Activated CD8-positive, alpha-beta memory T cell treated with anti-CD3 and anti-CD28 coated beads, Interleukin-2, amount 50 U/mL, for 24 hours (primary cell): Measurements from ENCODE around the gene PARP11.

ENCODE experiments used
- DNase-seq: peaks from one replicate; pipeline ENCODE4 v3.0.0-alpha.2; 2020; ENCODE audit errors: extremely low read depth

Gene PARP11, protein sequence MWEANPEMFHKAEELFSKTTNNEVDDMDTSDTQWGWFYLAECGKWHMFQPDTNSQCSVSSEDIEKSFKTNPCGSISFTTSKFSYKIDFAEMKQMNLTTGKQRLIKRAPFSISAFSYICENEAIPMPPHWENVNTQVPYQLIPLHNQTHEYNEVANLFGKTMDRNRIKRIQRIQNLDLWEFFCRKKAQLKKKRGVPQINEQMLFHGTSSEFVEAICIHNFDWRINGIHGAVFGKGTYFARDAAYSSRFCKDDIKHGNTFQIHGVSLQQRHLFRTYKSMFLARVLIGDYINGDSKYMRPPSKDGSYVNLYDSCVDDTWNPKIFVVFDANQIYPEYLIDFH

DNA sequence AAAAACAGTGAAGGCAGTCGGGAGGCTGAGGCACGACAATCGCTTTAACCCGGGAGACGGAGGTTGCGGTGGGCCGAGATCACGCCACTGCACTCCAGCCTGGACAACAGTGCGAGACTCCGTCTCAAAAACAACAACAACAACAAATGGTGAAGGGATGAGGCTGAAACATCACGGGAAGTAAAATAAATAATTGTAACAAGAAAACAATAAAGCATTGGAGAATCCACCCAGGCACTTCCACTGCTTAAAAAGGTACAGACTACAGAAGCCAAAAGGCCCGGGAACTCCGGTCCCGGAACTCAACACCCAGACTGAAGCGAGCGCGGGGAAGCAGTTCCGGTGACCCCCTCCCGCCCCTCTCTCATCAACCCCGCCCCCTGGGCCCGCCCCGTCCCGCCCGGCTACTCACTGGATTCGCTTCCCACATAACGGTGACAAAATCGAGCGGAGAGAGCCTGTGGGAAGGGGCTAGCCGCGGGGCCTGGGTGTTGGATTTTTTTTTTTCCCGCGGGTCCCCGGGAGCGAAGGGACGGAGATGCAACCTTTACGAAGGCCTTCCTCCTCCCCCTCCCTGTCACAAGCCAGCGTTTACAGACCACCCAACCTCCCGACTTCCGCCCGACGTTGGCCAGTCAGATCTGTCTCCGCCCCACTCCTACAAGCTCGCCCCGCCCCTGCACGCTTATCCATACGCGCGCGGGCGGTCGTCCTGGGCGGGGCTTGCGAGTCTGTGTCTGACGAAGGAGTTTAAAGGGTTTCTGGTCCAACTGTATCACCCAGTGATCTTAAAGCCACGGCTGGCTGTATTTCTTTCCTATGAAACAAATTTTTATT lies at the start of gene PARP11:
Gene PARP11, minus strand, starts transcription at position 600 of the 837 bp plus-strand sequence. Its CDS starts 170 bp downstream, at position 430.
- DNase-seq: peak; percentile 93

DNA sequence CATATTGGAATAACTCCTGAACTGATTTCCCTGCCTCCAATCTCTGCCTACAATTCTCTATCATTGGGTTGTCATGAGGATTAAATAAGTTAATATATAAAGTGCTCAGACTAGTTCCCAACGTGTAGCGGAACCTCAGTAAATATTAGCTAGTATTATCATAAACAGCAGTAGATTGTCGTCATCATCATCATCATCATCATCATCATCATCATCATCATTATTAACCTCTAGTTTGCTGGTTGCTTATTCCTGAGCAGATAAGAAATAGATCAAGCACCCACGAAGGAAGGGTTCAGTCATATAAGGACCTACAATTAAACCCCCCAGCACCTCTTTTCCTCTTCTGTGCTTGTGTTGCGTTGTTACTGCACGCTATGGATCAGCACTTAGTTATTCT lies 48.8 kb upstream of the PARP11 start:
- no peak for DNase-seq

DNA sequence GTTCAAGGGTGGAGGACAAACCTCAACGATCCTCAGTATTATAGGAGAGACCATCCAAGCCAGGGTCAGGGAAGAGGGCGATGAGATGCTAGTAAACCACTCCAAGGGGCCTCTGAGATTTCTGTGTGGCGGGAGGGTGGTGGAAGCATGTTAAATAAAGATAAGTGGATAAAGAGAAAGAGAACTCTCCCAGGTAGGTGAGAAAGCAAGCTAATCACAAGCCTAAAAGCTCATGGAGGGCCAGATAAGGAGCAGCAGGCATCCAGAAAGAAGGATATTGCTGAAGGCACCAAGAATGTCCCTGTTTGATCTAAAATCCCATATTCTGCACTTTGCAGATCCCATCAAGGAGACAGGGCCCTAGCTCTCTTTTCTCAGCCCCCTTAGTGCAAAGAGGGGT lies 48.3 kb upstream of the PARP11 start:
- DNase-seq: no peak

DNA sequence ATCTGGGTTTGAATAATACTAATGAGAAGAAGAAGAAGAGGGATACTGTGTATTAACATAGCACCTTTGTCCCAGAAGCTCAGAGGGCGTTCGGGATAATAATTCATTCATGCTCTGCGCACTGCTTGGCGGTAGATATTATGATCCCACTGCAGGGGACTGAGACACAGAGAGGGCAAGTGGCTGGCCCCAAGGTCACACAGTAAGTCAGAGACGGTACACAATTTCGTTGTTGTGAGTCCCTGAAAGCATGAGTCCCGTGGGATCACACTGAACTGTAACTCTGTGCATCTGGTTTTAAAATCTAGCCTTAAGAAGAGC lies 47.9 kb upstream of the PARP11 start:
- DNase-seq: no peak

DNA sequence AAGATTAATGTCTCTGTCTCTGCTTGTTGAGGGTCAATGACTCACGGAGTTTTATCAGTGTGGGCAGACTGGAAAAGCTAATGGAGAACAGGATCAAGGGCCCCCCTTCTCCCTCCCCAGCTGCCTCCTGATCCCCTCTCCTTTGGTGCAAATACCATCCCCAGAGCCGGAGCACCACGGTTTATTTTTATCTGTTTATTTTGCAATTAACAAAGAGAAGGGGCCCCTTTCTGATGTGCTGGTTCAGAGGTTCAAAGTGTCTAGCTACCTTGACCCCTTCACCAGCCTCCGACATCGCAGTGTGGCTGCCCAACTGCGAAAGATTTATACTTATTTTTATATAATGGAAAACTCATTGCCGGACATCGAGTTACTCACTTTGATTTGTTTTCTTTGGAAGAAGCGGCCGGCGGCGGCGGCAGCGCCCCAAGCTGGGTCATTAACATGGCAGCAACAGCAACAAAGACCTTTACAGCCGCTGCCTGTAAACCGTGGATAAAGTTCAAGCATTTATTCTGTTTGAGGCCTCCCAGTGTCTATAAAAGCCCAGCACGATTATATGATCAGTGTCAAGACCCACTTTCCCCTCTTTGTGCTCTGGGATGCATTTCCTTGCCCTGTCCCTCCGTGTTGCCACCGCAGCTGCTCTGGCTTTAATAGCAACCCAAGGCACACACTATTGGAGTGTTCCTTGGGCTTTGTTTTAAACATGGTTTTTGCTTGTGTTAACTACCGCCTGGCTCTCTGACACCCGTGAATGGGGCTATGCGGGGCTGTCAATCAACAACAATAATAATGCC lies 47.4 kb upstream of the PARP11 start:
- no peak for DNase-seq

DNA sequence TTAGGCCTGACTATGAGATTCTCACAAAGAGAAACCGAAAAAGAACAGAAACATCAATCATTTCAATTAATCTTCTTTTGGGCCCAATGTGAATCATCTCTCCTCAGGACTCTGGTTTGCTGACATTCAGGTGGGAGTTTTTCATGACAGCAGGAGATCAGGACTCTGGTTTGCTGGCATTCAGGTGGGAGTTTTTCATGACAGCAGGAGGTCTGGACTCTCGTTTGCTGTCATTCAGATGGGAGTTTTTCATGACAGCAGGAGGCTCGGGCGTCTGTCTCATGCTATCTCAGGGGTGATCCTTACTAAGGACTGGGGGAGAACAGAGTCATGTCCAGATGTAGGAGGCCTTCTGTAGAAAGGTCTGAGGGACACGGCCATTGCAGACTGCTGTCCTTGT lies 40.1 kb upstream of the PARP11 start:
- DNase-seq: no peak

DNA sequence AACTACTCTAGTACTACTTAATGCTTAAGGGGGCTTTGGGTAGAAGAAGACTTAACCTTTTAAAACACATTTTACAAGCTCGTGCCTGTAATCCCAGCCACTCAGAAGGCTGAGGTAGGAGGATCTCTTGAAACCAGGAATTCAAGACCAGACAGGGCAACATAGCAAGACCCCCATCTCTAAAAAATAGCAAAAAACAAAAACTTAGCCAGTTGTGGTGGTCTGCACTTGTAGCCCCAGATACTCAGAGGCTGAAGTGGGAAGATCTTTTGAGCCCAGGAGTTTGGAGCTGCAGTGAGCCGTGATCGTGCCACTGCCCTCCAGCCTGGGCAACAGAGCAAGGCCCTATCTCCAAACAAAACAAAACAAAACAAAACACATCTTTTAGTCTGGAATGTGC lies 39.7 kb upstream of the PARP11 start:
- no peak for DNase-seq

DNA sequence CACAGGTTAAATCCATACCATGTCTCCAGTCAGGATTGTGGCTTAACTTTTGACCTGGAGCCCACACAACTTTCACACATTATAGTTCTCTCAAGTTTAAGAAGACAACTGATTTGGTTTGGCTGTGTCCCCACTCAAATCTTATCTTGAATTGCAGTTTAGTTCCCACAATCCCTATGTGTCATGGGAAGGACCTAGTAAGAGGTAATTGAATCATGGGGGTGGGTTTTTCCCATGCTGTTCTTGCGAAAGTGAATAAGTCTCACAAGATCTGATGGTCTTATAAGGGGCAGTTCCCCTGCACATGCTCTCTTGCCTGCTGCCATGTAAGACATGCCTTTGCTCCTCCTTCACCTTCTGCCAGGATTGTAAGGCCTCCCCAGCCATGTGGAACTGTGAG lies 38.2 kb upstream of the PARP11 start:
- DNase-seq: no peak

DNA sequence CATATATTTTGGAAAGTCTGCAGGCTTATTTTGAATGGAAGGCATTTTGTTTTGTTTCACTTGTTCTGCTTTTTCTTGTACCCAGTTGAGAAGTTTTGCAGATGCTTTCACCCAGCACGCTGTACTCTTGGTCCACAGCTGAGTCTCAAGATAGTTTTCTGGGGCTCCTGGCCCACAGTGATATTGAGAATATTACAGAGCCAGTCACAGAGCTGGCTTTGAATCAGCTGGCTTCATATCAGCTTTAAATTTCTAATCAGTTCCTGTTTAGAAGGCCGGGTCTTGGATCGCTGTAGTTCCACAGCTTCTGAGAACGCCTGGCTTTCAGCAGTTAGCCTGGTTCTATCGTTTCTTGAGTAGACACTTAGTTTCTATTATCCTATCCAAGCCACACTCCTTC lies 32.5 kb upstream of the PARP11 start:
- no peak for DNase-seq

DNA sequence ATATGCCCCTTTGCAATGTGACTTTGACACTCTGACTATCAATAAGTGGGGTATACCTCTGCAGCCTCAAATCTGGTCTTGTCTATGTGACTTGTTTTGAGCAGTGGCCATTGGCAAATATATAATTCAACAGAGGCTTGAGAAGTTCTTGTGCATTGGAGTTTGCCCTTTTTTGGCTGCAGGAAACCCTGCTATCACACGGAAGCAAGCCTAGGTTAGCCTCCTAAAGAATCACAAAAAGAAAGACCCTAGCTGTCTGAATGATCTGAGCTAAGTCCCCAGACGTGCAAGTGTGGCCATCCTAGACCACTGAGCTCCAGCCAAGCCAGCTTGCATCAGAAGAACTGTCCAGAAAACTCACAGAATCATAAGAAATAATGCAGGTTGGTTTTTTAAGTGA lies 31.8 kb upstream of the PARP11 start:
- DNase-seq: no peak

DNA sequence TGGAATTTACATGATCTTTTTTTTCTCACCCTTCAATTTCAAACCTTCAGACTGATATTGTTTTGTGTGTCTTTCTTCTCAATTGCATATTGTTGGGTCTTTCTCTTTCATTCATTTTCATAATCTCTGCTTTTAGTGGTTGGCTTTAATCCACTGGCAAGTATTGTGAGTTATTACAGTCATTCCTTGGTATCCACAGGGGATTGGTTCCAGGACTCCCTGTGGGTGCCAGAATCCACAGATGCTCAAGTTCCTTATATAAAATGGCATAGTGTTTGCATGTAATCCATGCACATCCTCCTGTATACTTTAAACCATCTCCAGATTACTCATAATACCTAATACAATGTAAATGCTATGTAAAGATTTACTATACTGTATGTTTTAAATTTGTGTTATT lies 29.7 kb upstream of the PARP11 start:
- no peak for DNase-seq

DNA sequence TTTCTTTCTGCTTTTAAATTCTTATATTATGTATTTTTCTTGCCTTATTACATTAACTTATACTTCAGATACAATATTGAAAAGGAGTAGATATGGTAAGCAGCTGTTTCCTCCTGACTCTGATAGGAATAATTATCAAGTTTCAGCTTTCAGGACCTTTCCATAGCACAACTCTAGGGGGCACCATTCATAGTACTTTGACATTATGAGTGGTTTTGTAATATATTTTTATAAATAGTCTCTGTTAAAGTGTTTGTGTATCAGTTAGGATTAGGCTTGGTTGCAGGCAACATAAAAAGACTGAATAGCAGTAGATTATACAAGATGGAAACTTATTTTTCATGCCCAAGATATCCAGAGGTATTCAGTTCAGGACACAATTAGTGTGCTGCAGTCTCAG lies 27.9 kb upstream of the PARP11 start:
- no peak for DNase-seq

DNA sequence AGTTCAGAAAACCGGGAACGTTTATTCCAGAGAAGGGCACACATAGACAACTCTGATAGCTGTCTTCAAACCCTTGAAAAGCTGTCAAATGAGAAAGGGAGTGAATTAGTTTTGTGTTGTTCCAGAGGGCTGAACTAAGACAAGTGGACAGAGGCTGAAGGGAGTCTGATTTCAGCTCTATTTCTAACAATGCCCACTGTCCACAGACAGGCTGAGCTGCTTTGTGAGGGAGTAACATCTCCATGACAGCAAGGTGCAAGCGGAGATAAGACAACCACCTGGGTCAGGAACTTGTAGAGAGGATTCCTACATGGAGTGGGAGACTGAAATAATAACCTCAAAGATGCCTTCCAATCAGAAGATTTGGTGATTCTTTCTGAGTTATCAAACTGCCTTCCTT lies 25.6 kb upstream of the PARP11 start:
- no peak for DNase-seq

DNA sequence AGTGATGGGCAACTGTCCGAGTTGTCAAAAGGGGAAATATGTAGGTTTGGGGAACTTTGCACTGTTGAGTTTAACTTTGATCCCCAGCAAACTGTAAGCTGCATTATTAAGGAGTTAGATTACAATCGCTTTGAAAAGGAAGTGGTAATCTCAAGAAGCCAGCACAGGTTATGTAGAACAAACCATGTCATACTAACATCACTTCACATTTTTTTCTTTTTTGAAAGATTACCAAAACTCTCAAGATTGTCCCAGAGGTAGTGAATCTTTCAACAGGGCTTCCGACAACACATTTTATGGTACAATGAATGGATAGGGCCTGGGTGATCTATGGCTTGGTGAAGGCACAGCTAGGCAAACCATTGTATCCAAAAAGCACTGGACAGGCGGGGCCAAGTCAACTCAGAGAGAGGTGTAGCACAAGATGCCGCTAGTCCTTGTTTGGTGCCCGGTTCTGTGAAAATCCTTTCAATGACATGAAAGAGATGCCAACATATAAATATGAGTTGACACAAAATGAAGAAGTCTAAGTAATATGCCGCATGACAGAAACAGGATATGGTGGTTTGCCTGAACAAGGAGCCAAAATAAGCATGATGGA lies 24.3 kb upstream of the PARP11 start:
- DNase-seq: no peak

DNA sequence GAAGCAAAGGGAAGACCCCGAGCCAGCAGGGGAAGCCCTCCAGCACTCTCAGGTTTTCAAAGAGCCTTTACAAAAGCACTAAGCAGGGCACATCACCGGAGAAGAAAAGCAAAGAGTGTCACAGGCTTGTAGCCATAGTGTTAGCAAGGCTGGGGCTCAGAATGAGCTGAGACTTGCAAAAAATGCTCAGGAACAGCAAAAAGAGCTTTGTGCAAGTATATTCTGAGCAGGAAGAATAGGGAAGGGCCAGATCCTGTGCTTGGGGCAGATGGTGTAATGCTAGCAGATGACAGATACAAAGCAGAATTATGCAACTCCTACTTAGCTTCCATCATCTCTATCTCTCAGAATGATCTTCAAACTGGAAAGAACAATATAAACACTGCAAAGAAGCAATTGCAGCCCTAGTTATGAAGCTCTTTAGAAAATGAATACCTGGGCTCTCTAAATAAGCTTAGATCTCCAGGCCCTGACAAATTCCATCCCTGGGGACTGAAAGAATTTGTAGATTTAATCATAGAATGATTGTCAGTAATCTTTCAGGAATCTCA lies 23.7 kb upstream of the PARP11 start:
- no peak for DNase-seq

DNA sequence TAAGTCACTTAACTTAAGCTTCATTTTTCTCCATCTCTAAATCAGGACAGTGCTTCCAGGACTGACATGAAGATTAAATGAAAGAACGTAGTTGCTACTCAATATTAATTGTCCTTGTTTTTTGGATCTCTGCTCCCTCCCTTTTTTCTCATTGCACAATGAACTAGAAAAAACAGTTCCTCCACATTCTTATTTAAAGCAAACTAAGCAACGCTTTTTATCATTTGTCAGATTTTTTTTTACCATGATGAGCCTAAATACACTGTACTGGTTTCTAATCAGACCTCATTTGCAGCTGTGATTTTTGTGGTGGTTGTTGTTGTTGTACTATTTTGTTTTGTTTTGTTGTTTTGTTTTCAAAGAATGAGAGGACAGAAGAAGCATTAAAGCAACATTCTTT lies 23.2 kb upstream of the PARP11 start:
- DNase-seq: no peak

DNA sequence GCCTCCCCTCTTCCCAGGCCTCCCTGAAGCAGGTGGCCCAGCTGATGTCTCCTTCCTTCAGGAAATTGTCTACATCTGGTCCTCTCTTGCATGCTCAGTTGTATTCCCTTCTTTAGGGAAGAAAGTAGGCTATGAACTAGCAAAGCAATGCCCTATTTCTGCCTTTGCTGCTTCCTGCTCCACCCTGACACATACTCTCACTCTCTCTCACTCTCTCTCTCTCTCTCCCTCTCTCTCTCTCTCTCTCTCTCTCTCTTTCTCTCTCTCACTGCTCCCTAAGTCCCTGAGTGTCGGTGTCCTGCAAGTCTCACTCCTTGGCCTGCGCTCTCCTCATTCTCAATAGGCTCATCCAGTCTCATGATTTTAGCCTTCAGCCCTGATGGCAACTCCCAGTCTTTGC lies 19.4 kb upstream of the PARP11 start:
- no peak for DNase-seq

DNA sequence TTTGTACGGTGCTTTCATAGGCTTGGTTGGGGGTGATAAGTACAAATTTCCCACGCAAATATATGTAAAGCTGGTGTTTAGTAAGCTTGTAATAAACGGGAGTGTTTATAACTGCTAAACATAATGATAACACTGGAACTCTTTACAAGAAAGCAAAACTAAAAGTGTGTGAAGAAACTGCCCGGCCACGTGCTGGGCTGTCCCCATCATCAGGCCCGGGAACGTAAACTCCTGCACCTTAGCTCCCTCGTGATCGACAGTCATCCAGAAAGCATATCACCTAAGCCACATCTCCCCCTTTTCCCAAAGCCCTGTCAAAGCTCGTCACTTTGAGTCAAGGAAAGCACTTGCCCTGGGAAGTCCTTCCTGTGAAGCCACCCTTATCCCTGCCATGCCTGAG lies 18.0 kb upstream of the PARP11 start:
- DNase-seq: no peak

DNA sequence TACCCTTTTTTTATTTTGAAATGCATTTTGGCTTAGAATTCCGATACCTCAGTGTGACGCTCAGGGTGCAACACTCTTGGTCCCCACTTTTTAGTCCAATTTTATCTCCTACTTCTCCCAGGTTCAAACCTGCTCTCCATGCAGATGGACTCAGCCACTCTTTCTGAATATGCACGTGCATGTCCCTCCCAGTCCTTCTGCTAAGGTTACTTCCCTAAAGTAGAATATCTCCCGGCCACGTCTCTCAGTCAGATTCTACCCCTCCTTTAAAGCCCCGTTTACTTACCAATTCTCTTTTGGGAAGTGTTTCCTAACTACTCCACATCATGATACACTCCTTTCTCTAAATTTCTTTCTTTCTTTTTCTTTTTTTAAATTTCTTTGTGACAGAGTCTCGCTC lies 15.5 kb upstream of the PARP11 start:
- no peak for DNase-seq

DNA sequence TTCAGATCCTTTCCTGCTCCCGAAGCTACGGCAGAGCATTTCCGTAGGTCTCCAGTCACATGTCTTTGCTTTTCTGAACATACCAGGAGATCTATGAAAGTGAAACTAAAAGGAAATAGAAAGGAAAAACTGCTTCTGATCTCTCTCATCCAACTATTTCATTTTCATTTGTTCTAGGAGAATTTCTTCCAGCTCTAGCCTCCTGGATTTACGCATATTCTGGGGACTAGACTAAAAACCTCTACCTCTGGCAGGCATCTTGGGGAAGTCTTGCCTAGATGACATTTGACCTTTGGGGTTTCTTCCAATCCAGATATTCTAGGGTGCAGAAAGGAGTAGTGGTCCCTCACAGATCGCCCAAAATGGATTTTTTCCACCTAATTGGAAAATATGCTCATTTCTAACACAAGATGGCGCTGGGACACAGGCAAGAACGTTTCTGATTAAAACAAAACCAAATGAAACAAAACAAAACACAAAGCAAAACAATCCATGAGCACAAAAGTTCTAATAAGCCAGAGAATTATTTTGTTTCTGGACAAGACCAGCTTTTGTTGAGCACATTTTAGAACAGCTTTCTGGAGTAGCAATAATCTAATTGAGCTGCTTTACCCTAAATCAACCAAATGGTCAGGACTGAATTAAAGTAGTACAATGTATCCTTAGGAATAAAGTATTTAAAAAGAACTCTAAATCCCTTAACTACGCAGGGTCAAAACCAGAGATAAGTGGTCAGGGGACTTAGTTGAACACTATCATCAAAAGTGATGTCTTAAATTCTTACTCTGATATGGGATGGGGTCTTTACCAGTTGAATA lies 12.3 kb upstream of the PARP11 start:
- DNase-seq: peak; percentile 5

DNA sequence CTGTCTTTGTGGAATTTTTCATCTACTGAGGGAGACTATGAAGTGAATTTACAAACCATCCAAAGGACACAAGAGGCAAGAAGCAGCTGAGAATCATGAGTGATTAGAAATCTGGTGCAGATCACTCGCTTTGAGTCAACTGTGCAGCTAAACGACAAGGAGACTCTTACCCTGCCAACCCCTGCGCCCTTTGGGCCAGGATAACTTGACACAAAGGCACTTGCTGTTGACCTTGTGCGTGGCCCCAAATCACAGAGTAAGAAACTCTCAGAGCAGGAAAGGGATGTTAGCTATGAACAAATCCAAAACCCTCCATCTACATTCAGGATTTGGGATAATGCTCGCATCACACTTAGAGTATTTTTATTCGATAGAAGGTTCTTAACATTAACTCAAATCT lies 11.5 kb upstream of the PARP11 start:
- no peak for DNase-seq
